Measurements from ENCODE around the gene KCTD1. TPM values are rescaled to one million over a fixed set of nuclear protein-coding genes. Genes with fewer than 3 reads are reported as not detected.

The KCTD1 gene
- total and polyA plus RNA-seq, 4 donors, result 0.78 to 2.9 (median 2.0) TPM

GRCh38 chr18:26450989-26451682 is 97.2 kb downstream of the KCTD1 start (continued):
- TF ChIP-seq CTCF (IDR thresholded peaks at IDR 0.05; ENCODE audit: low read depth, low read length, missing input control) (no peak), YY1 (IDR thresholded peaks at IDR 0.05) (no peak), HNF4G (IDR thresholded peaks at IDR 0.05) (no peak), MAX (IDR thresholded peaks at IDR 0.05) (no peak), HNF4A (conservative IDR thresholded peaks at IDR 0.05) (no peak), RAD21 (IDR thresholded peaks at IDR 0.05) (no peak), JUND (IDR thresholded peaks at IDR 0.05) (no peak)

GRCh38 chr18:26448714-26449159 is 99.6 kb downstream of the KCTD1 start:
- H3K9ac ChIP-seq (ENCODE audit: low read depth in 1 of 2, low read length in 2 of 2), result no peak overlapping the region
- no peak for TF ChIP-seq MAX (IDR thresholded peaks at IDR 0.05)
- TF ChIP-seq EGR1 (IDR thresholded peaks at IDR 0.05; ENCODE audit: low read depth in 2 of 2), result no peak
- TF ChIP-seq TAF1 (conservative IDR thresholded peaks at IDR 0.05), result no peak
- TF ChIP-seq HNF4A (conservative IDR thresholded peaks at IDR 0.05), result no peak
- no peak for TF ChIP-seq JUND (IDR thresholded peaks at IDR 0.05)
- TF ChIP-seq FOXA1 (IDR thresholded peaks at IDR 0.05), result no peak
- no peak for TF ChIP-seq SP1 (IDR thresholded peaks at IDR 0.05)
- no peak for TF ChIP-seq YY1 (IDR thresholded peaks at IDR 0.05)
- TF ChIP-seq FOXA2 (IDR thresholded peaks at IDR 0.05), result no peak
- no peaks in the 10 kb centered on the region for H3K27me3 ChIP-seq (ENCODE audit: control insufficient read depth in 4 of 4, insufficient read depth in 4 of 4, low read length in 3 of 4)
- peaks cover 0 to 5% (median 1%) of the 10 kb centered on the region in 4 donors for H3K4me1 ChIP-seq (ENCODE audit: control insufficient read depth in 4 of 4, insufficient read depth in 4 of 4, low read length in 3 of 4)
- DNase-seq (ENCODE audit: low spot score), result no peak
- H3K4me3 ChIP-seq (ENCODE audit: low read depth in 1 of 3, low read length in 3 of 3), result no peak overlapping the region
- no peaks in the 10 kb centered on the region for H3K36me3 ChIP-seq (ENCODE audit: control insufficient read depth in 4 of 4, insufficient read depth in 3 of 4, low read depth in 1 of 4, low read length in 3 of 4)
- no peak overlapping the region for H3K27ac ChIP-seq (ENCODE audit: low read depth in 1 of 2, low read length in 2 of 2)
- H3K9me3 ChIP-seq (ENCODE audit: control insufficient read depth in 4 of 4, low read length in 3 of 4), result no peaks in the 10 kb centered on the region
- 88% methylated on average over 8 of the region's 8 CpGs for WGBS

- H3K9ac ChIP-seq (ENCODE audit: low read depth in 1 of 2, low read length in 2 of 2), result no peak overlapping the region
- no peaks in the 10 kb centered on the region for H3K27me3 ChIP-seq (ENCODE audit: control insufficient read depth in 4 of 4, insufficient read depth in 4 of 4, low read length in 3 of 4)
- no peak for TF ChIP-seq FOXA2 (IDR thresholded peaks at IDR 0.05)
- TF ChIP-seq YY1 (IDR thresholded peaks at IDR 0.05), result no peak
- no peak for TF ChIP-seq NR2F2 (IDR thresholded peaks at IDR 0.05)
- no peak for TF ChIP-seq JUND (IDR thresholded peaks at IDR 0.05)
- no peak for TF ChIP-seq SP1 (IDR thresholded peaks at IDR 0.05)
- no peak for TF ChIP-seq EGR1 (IDR thresholded peaks at IDR 0.05; ENCODE audit: low read depth in 2 of 2)
- TF ChIP-seq TAF1 (conservative IDR thresholded peaks at IDR 0.05), result no peak
- no peak for TF ChIP-seq HNF4A (conservative IDR thresholded peaks at IDR 0.05)
- TF ChIP-seq CTCF (IDR thresholded peaks at IDR 0.05; ENCODE audit: low read depth, low read length, missing input control), result no peak
- no peak for TF ChIP-seq RXRA (IDR thresholded peaks at IDR 0.05)
- no peak overlapping the region for H3K27ac ChIP-seq (ENCODE audit: low read depth in 1 of 2, low read length in 2 of 2)
- H3K36me3 ChIP-seq (ENCODE audit: control insufficient read depth in 4 of 4, insufficient read depth in 3 of 4, low read depth in 1 of 4, low read length in 3 of 4), result no peaks in the 10 kb centered on the region
- H3K9me3 ChIP-seq (ENCODE audit: control insufficient read depth in 4 of 4, low read length in 3 of 4), result no peaks in the 10 kb centered on the region
- no peak for DNase-seq (ENCODE audit: low spot score)
- no peak overlapping the region for H3K4me3 ChIP-seq (ENCODE audit: low read depth in 1 of 3, low read length in 3 of 3)
- no peaks in the 10 kb centered on the region for H3K4me1 ChIP-seq (ENCODE audit: control insufficient read depth in 4 of 4, insufficient read depth in 4 of 4, low read length in 3 of 4)
These were observed 104.5 kb downstream of the KCTD1 start for GRCh38 chr18:26443853-26444252.
